HG03025 (cell line): ENCODE data around the gene WIPF2.

Source experiments
- ATAC-seq: cut with Tn5 transposase; IDR thresholded peaks from one replicate; pipeline ENCODE4 v1.9.1; 2021; ENCODE audit warnings: mild to moderate bottlenecking, moderate library complexity; ENCODE audit not compliant: unreplicated experiment, low FRiP score

WIPF2 gene, protein sequence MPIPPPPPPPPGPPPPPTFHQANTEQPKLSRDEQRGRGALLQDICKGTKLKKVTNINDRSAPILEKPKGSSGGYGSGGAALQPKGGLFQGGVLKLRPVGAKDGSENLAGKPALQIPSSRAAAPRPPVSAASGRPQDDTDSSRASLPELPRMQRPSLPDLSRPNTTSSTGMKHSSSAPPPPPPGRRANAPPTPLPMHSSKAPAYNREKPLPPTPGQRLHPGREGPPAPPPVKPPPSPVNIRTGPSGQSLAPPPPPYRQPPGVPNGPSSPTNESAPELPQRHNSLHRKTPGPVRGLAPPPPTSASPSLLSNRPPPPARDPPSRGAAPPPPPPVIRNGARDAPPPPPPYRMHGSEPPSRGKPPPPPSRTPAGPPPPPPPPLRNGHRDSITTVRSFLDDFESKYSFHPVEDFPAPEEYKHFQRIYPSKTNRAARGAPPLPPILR

DNA sequence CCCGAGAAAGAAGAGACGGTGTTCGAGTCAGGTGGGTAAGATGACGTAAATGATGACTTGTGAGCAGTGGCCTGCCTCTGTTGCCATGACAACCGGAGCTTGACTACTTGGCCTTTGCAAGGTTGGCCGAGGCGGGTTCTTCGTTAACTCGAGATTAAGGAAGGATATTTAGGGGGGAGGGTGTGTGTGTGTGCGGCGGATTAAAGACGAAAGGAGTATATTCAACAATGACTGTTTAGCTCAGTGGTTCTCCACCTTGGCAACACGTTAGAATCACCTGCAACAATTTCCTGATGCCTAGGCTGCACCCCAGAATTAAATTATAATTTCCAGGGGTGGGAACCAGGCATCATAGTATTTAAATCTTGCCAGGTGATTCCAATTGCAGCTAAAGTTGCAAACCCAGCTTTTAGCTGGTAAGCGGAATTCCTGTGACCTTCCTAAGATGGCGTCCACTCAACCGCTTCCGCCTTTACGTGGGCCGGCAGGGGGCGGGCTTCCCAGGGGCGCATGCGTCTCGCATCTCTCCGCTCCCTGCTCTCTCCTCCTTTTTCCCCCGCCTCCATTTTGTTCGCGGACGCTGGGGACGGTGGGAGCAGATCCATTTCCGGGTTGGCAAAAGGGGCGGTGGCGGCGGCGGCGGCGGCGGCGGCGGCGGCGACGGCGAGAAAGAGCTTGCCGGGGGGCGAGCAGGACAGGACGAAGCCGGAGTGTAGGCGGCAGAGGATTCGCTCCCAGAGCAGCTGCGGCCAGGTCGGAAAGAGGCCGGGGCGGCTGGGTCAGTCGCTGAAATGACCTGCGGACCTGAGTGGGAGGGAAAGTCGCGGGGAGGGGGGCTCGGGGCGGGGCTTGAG, at the start of gene WIPF2:
Gene WIPF2 (plus strand): TSS at position 565 of the 854 bp plus-strand sequence. CDS start 37,156 bp downstream, outside the sequence.
- ATAC-seq: peak; percentile 85

DNA sequence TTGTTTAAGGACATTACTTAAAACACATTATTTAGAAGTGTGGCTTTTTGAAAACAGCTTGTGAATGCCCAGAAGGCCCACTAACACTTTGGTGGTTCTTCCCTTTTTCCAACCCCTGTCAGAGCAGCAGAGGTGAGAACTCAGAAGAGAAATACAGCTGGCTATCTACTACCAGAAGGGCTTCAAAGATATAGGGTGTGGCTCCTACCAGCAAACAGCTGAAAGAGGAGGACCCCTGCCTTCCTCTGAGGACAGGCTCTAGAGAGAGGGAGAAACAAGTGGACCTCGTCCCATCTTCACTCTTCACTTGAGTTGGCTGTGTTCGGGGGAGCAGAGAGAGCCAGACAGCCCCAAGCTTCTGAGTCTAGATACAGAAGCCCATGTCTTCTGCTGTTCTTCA, 48.8 kb upstream of the WIPF2 start:
- ATAC-seq: no peak

DNA sequence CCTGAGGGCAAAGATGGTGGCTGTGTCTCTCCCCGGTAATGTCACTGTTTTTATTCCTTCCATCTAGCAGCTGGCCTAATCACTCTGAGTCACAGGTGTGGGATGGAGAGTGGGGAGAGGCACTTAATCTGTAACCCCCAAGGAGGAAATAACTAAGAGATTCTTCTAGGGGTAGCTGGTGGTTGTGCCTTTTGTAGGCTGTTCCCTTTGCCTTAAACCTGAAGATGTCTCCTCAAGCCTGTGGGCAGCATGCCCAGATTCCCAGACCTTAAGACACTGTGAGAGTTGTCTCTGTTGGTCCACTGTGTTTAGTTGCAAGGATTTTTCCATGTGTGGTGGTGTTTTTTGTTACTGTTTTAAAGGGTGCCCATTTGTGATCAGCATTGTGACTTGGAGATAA, 47.4 kb upstream of the WIPF2 start:
- no peak for ATAC-seq

DNA sequence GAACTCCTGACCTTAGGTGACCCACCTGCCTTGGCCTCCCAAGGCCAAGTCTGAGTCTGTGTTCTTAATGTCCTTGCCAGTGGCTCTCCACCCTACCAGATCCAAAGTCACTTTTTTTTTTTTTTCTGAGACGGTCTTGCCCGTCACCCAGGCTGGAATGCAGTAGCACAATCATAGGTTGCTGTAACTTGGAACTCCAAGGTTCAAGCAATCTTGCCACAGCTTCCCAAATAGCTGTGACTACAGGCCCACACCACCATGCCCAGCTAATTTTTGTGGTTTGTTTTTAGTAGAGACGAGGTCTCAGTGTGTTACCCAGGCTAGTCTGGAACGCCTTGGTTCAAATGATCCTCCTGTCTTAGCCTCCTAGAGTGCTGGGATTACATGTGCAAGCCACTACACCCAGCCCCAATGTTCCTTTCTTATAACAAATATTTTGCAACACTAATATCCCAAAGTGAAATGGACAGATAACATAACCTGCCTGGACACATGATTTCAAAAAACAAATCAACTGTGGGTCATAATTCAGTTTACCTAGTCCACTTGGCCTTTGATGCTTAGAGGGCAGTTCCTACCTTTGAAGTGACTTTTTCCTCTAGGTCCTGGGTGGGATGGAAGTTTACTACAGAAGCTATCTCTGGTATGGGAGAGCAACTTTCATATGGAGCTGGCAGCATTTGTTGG, 45.9 kb upstream of the WIPF2 start:
- no peak for ATAC-seq

DNA sequence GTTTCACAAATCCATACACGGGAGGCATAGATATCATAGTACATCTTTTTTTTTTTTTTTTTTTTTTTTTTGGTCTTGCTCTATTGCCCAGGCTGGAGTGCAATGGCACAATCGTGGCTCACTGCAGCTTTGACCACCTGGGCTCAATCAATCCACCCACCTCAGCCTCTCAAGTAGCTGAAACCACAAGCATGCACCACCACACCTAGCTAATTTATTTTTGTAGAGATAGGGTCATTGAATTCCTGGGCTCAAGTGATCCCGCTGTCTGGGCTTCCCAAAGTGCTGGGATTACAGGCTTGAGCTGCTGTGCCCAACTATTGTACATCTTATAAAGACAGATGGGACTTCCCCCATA, 45.3 kb upstream of the WIPF2 start:
- ATAC-seq: no peak

DNA sequence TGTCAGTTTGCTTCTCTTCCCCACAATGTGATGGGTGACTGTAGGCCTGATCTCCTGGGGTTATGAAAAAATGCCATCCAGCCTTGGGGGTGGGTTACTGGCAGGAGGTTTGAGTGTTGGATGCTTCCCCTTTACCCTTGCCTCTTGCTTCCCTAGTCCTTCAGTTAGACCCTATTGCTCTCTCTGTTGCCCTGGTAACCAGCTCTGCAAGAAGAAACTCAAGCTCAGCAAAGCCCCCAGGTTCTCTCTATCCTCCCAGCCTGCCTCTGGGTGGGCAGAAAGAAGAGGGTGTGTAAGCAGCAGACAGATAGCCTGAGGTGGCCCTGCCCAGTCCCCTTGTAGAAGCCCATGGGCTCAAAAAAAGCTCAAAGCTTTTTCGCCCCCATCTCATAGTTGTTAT, 44.6 kb upstream of the WIPF2 start:
- no peak for ATAC-seq

DNA sequence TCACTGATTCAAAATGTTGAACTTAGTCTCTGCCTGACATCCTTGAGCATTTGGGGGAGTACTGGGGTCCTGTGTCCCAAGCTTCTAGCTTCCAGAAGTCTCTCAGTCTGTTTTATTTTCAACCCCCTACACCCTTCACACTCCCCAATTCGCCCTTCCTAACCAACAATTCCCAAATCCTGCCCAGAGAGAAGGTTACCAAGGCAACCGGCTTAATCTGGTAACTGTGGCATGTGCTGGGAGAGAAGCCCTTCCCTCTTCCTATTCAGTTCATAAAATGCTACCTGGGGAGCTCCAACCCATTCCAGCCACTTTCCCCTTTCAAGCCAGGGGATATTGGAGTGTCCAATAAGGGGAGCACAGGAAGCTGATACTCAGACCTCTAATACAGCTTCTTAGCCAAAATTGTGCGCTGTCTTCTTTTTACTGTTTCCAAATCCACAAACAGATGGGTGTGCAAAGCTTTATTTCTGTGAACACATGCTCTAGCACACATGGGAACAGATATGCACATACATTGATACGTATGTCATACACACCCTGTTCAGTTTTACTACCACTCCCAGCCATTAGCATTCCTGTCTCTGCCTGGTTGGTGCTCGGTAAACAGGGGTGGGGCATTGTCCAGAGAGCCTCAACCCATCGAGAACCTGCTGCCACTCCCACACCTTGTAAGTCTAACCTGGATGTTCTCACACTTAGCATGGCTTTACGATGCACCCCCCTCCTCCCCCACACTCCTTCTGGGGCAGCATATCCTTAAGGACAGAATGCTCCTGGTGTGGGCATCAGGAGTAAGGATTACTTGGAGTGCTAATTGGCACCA, 43.0 kb upstream of the WIPF2 start:
- ATAC-seq: no peak

DNA sequence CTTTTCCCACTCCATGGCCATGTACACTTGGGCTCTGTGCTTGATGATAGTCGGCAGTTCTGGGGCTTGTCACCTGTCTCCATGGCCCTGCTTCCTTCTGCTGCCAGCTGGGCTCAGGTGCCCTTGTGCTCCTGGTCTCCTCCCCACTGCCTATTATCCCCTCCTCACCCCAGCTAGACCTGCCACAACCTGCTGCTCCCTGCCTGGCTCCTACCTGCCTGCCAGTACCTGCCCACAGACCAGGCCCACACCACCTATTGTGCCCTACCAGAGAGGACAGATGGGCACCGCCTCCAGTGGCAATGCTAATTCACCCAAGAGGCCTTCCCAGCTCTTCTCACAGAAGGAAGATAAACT, 42.4 kb upstream of the WIPF2 start:
- no peak for ATAC-seq

DNA sequence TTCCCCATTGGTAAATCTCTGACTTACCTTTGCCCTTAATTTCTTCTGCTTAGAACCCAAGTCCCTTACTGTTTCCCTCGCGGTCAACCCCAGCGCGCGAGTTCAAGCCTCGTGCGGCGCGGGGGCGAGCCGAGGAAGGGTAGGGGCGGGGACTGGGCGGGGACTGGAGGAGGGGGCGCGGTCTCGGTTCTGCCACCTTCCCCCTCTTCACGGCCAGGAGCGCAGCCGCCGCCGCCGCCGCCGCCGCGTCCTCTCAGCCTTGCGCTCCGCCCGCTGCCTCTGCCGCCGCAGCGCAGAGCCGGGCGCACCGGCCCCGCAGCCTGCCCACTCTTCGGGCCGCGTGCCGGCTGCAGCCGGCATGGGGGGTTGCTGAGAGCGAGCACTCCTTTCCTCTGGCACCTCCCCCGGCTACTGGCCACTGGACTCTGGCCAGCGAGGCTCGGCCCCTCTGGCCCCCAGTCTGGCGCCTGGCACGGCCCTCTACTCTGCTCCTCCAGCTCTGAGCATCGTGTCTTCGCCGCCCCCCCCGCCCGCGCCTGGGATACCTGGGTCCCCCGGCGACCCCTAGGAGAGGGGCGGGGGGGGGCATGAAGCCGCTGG, 41.7 kb upstream of the WIPF2 start, which contains the start of gene RAPGEFL1:
Gene RAPGEFL1 (plus strand): TSS at position 196 of the 600 bp plus-strand sequence. CDS start 392 bp downstream, at position 588.
- no peak for ATAC-seq

DNA sequence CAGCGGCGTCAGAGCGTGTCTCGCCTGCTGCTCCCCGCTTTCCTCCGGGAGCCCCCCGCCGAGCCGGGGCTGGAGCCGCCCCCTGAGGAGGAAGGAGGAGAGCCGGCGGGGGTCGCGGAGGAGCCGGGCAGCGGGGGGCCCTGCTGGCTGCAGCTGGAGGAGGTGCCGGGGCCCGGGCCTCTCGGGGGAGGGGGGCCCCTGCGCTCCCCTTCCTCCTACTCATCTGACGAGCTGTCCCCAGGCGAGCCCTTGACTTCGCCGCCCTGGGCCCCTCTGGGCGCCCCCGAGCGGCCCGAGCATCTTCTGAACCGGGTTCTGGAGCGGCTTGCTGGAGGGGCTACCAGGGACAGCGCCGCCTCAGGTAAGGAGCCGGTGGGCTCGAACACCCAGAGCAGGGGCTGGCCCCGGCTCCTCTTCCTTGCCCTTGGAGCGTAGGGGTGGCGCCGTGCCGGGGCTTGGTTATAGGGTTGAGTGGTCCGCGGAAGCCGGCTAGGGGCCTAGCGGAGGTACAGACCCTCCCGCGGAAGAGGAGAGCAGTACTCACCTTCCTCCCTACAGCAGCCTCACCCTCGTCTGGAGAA, 41.0 kb upstream of the WIPF2 start:
- no peak for ATAC-seq

DNA sequence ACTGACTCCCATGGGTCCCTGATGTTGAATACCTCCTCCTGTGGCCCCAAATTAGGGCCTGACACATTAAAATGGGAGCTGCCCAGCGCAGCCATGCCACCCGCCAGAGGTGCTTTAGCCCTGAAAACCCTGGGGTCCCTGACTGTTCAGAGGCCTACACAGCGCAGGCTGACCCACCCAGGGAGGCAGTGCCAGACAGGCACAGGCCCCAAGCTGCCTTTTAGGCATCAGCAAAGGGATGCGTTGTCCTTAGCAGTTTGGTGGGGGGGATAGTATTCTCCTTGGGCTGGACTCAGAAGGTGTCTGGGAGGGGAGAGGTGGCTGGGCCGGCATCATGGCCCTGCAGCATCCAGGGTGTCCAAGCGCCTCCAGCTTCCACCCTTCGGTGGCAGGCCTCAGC, 40.4 kb upstream of the WIPF2 start:
- ATAC-seq: no peak

DNA sequence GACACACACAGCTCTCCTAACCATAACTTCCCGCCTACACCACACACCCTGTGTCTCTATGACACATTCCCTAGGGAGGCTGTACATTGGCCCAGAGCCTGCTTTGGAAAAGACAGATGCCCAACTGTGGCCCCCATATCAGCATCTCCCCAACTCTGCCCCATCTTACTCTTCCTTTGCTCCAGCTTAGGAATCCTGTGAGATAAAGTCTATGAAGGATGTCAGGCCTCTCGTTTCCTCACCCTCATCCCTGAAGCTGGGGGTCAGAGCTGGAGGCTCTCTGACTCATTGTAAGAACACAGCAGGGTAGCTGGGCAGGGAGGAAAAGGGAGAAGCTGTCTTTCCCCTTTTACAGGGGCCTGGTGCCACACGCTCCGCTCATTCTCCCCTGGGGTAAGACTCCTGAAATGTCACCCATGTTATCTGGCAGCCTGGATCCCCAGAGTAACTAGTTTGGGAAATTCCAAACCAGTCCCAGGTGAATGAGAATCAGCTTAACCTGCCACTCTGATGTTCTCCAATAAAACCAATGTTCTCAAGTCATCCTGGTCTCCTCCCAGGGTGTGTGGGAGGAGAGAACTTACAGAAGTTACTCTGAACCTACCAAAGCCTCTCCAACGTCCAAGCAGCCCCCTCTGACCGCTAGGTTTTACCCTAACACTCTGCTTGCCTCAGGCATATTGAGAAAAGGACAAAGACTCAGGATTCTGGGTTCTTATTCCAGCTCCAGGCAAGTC, 39.0 kb upstream of the WIPF2 start:
- ATAC-seq: no peak

DNA sequence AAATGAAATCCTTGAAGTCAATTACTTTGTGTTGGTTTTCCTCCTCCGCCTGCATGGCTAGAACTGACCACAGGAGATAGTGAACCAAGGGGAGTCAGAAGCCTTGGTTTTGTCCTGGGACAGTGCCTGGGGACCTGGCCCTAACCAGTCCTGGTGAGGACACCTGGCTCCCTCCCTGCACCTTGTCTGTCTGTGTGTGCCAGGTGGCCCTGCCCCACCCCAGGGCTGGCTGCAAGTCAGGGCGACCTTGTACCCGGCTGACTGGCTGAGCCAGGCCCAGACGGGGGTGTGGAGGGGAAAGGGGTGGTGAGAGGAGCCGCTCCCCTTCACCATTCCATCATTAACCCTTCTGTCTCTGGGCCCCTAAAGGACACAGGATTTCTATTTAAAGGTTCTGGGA, 38.4 kb upstream of the WIPF2 start:
- no peak for ATAC-seq

DNA sequence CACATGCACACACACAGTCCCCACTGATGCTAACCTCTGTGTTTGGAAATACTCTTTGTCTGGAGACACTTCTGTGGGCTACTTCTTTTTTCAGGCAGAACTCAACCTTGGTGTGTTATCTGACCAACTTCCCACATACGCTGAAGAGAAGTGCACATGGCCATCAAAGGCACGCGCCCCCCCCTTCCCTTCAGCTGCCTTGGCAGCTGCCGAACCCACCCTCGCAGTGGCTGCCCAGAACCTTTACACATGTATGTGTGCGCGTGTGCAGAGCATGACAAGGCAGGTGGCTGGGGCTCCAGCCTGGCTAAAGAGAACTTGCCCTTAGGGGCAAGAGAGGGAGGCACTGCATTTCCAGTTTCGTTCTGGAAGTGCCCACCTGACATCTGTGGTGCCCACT, 37.9 kb upstream of the WIPF2 start:
- ATAC-seq: no peak

DNA sequence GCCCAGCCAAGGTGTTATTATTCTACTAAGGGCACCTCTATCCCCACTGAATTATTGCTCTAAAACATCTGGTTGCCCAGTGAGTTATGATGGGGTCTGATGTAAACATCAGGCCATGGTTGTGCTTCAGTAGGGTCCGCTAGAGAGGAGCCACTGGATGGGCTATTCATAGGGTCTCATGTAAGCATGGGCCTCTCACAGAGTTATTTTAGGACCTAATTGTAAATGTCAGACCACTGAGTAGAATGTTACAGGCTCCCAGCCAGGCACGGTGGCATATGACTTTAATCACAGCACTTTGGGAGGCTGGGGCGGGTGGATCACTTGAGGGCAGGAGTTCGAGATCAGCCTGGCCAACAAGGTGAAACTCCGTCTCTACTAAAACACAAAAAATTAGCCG, 36.5 kb upstream of the WIPF2 start:
- no peak for ATAC-seq

DNA sequence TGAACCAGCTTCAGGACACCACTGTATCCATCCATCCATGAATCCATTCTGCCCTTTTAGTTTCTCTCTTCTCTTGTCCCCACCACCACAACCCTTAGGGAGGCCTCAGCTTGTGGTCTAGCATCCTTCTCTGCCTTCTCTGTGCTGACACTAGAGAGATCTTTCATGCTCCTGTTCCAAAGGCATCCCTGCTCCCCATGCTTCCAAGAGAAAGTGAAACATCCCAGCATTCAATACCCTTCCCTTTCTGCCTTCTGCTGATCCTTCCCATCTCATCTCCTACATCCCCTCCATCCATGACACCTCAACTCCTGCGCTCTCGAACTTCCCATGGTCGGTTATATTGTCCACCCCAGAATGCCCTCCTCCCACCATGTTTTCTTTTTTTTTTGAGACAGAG, 31.9 kb upstream of the WIPF2 start:
- ATAC-seq: no peak

DNA sequence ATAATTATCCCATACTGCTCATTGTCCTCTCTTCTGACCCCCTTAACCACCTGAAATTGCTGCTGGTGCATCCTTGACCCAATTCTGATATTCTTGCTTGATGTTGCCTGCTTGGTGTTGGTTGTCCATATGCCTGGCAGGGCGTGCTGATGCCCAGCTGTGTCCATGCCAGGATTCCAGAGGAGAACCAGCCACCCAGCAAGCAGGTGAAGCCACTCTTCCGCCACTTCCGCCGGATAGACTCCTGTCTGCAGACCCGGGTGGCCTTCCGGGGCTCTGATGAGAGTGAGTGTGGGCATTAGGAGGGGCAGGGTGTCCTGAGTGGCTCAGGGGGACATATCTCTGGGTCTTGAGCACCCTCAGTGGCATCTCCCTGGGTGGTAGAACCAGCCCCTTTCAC, 30.4 kb upstream of the WIPF2 start:
- ATAC-seq: no peak

DNA sequence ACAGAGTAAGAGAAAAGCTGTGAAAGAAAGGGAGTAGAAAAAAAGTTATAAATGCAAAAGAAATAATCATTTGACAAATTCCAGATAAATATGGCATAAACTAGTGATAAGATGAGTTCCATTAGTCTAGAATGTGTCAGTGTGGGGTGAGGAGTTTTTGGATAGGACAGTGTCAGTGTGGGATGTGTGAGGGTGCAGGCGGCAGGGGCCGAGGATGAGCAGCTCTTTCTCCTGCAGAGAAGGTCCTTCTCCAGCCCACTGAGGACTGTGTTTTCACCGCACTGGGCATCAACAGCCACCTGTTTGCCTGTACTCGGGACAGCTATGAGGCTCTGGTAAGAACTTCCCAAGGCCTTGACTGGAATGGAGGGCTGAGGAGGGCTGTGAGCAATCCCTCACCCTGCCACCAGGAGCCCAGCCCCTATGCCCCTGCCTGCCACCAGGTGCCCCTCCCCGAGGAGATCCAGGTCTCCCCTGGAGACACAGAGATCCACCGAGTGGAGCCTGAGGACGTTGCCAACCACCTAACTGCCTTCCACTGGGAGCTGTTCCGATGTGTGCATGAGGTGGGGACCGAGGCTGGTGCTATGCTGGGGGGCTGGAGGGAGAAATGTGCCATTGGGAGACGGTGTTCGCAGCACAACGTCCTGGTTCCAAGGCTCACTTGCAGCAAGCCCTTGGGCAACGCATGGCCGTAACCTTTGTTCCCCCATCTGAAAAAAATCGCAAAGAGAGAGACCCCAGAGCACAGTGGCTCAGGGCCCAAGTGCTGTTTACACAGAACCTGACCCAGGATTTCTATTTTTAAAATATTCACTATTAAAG, 28.7 kb upstream of the WIPF2 start:
- ATAC-seq: no peak
